ENCODE measurements around the gene ADARB1. TPM values are rescaled to one million over a fixed set of nuclear protein-coding genes. Genes with fewer than 3 reads are reported as not detected.

ADARB1 gene
- total and polyA plus RNA-seq, 8 donors, result 23.8 to 53.4 (median 30.2) TPM

GRCh38 chr21:45029298-45029947 is 45.0 kb upstream of the ADARB1 start:
- peaks cover 10 to 37% of the 10 kb centered on the region in 2 donors for H3K4me1 ChIP-seq
- peaks cover 0 to 28% of the 10 kb centered on the region in 2 donors for H3K27me3 ChIP-seq
- H3K4me3 ChIP-seq, result no peak overlapping the region
- no peaks in the 10 kb centered on the region for H3K9me3 ChIP-seq
- intact Hi-C loops (cut with DNase I), result no loop called here
- DNase-seq, result peak in 2 of 4 donors; percentile 61 to 64
- TF ChIP-seq CTCF (IDR thresholded peaks at IDR 0.05), result no peak
- no peak overlapping the region for H3K27ac ChIP-seq
- peak; percentile 21 for ATAC-seq
- H3K36me3 ChIP-seq, result no peaks in the 10 kb centered on the region

- H3K4me1 ChIP-seq, result peaks cover 10 to 37% of the 10 kb centered on the region in 2 donors
- no peaks in the 10 kb centered on the region for H3K36me3 ChIP-seq
- no peak overlapping the region for H3K27ac ChIP-seq
- intact Hi-C loops (cut with DNase I), result no loop called here
- DNase-seq (peak in 1 of 4 donors; percentile 53), ATAC-seq (no peak)
- H3K9me3 ChIP-seq, result no peaks in the 10 kb centered on the region
- no peak overlapping the region for H3K4me3 ChIP-seq
- peaks cover 0 to 28% of the 10 kb centered on the region in 2 donors for H3K27me3 ChIP-seq
- no peak for TF ChIP-seq CTCF (IDR thresholded peaks at IDR 0.05)
These were observed 44.3 kb upstream of the ADARB1 start for GRCh38 chr21:45029948-45030681.

GRCh38 chr21:45030682-45031570 is 43.5 kb upstream of the ADARB1 start:
- H3K27ac ChIP-seq, result no peak overlapping the region
- H3K4me1 ChIP-seq, result peaks cover 10 to 37% of the 10 kb centered on the region in 2 donors
- no peak for TF ChIP-seq CTCF (IDR thresholded peaks at IDR 0.05)
- no peak overlapping the region for H3K4me3 ChIP-seq
- intact Hi-C loops (cut with DNase I), result no loop called here
- peaks cover 0 to 28% of the 10 kb centered on the region in 2 donors for H3K27me3 ChIP-seq
- peaks cover 0 to 2% of the 10 kb centered on the region in 2 donors for H3K9me3 ChIP-seq
- ATAC-seq, result no peak
- DNase-seq, result peak in 1 of 4 donors; percentile 36
- no peaks in the 10 kb centered on the region for H3K36me3 ChIP-seq

GRCh38 chr21:45031571-45032191 is 42.7 kb upstream of the ADARB1 start:
- peaks cover 10 to 37% of the 10 kb centered on the region in 2 donors for H3K4me1 ChIP-seq
- peaks cover 0 to 9% of the 10 kb centered on the region in 2 donors for H3K9me3 ChIP-seq
- ATAC-seq (no peak), DNase-seq (peak in 1 of 4 donors; percentile 61)
- H3K27ac ChIP-seq, result no peak overlapping the region
- no peak for TF ChIP-seq CTCF (IDR thresholded peaks at IDR 0.05)
- H3K27me3 ChIP-seq, result peaks cover 0 to 28% of the 10 kb centered on the region in 2 donors
- H3K4me3 ChIP-seq, result no peak overlapping the region
- H3K36me3 ChIP-seq, result no peaks in the 10 kb centered on the region
- intact Hi-C loops (cut with DNase I), result no loop called here

Measured in left lung (tissue), 10 donors.